ENCODE measurements around the gene FBRSL1. TPM values are rescaled to one million over a fixed set of nuclear protein-coding genes. Genes with fewer than 3 reads are reported as not detected.

The FBRSL1 gene
- total RNA-seq, 1 donor from 2014 or later: 44.9 TPM

GRCh38 chr12:132508860-132509732, 19.1 kb downstream of the FBRSL1 start:
- ATAC-seq (no peak), DNase-seq (ENCODE audit: low spot score) (no peak)

- DNase-seq (ENCODE audit: low spot score) (no peak), ATAC-seq (no peak)
Measured at GRCh38 chr12:132510111-132510724, 20.3 kb downstream of the FBRSL1 start.

- DNase-seq (ENCODE audit: low spot score) (no peak), ATAC-seq (no peak)
Measured at GRCh38 chr12:132510746-132511477, 21.0 kb downstream of the FBRSL1 start.

GRCh38 chr12:132511516-132512196, 21.7 kb downstream of the FBRSL1 start:
- ATAC-seq (no peak), DNase-seq (ENCODE audit: low spot score) (no peak)

GRCh38 chr12:132512197-132513069, 22.5 kb downstream of the FBRSL1 start:
- no peak for ATAC-seq
- DNase-seq (ENCODE audit: low spot score): no peak

GRCh38 chr12:132513070-132513398, 23.1 kb downstream of the FBRSL1 start:
- no peak for ATAC-seq
- DNase-seq (ENCODE audit: low spot score): no peak

GRCh38 chr12:132513458-132514135, 23.6 kb downstream of the FBRSL1 start:
- DNase-seq (ENCODE audit: low spot score) (no peak), ATAC-seq (peak; percentile 6)

GRCh38 chr12:132514216-132514820, 24.4 kb downstream of the FBRSL1 start:
- ATAC-seq (peak; percentile 72), DNase-seq (ENCODE audit: low spot score) (peak; percentile 77)

GRCh38 chr12:132514838-132515237, 24.9 kb downstream of the FBRSL1 start:
- ATAC-seq (no peak), DNase-seq (ENCODE audit: low spot score) (no peak)

GRCh38 chr12:132516095-132517012, 26.4 kb downstream of the FBRSL1 start:
- ATAC-seq (no peak), DNase-seq (ENCODE audit: low spot score) (no peak)

- DNase-seq (ENCODE audit: low spot score): peak; percentile 73
- ATAC-seq: peak; percentile 79
Measured at GRCh38 chr12:132517013-132517739, 27.2 kb downstream of the FBRSL1 start.

- ATAC-seq: peak; percentile 2
- no peak for DNase-seq (ENCODE audit: low spot score)
Measured at GRCh38 chr12:132517740-132518100, 27.8 kb downstream of the FBRSL1 start.

GRCh38 chr12:132518354-132518992, 28.5 kb downstream of the FBRSL1 start:
- no peak for ATAC-seq
- DNase-seq (ENCODE audit: low spot score): no peak

GRCh38 chr12:132520421-132521199, 30.7 kb downstream of the FBRSL1 start:
- DNase-seq (ENCODE audit: low spot score): no peak
- no peak for ATAC-seq

- ATAC-seq (no peak), DNase-seq (ENCODE audit: low spot score) (no peak)
Measured at GRCh38 chr12:132521200-132521580, 31.2 kb downstream of the FBRSL1 start.

GRCh38 chr12:132521712-132522292, 31.9 kb downstream of the FBRSL1 start:
- DNase-seq (ENCODE audit: low spot score): no peak
- ATAC-seq: no peak
